ENCODE data around the gene ZP4. TPM values are rescaled to one million over a fixed set of nuclear protein-coding genes. Genes with fewer than 3 reads are reported as not detected.

ZP4 gene
- total and polyA plus RNA-seq, 2 donors = 0.24 to 0.34 TPM

GRCh38 chr1:237888143-237888542 is 2.6 kb downstream of the ZP4 start:
- no peaks in the 10 kb centered on the region for H3K27me3 ChIP-seq (ENCODE audit: control insufficient read depth in 2 of 2, insufficient read depth in 1 of 2, low read length in 1 of 2)
- no peaks in the 10 kb centered on the region for H3K4me1 ChIP-seq (ENCODE audit: control insufficient read depth in 2 of 2, insufficient read depth in 2 of 2, low read length in 2 of 2)
- no peak for DNase-seq (ENCODE audit: low read depth in 6 of 9, low spot score in 9 of 9)
- no peak overlapping the region for H3K27ac ChIP-seq (ENCODE audit: low read depth in 1 of 2, low read length in 1 of 2)
- no peaks in the 10 kb centered on the region for H3K36me3 ChIP-seq (ENCODE audit: control insufficient read depth in 2 of 2, insufficient read depth in 2 of 2, low read length in 1 of 2)
- WGBS = 93% methylated on average over 4 of the region's 4 CpGs
- H3K9me3 ChIP-seq (ENCODE audit: control insufficient read depth in 2 of 2, insufficient read depth in 1 of 2, low read length in 1 of 2) = no peaks in the 10 kb centered on the region
- H3K4me3 ChIP-seq (ENCODE audit: low read length in 2 of 2) = no peak overlapping the region

GRCh38 chr1:237887542-237887941 is 3.2 kb downstream of the ZP4 start:
- Histone ChIP-seq H3K27me3 (ENCODE audit: control insufficient read depth in 2 of 2, insufficient read depth in 1 of 2, low read length in 1 of 2) (no peaks in the 10 kb centered on the region), H3K9me3 (ENCODE audit: control insufficient read depth in 2 of 2, insufficient read depth in 1 of 2, low read length in 1 of 2) (no peaks in the 10 kb centered on the region), H3K4me3 (ENCODE audit: low read length in 2 of 2) (no peak overlapping the region), H3K4me1 (ENCODE audit: control insufficient read depth in 2 of 2, insufficient read depth in 2 of 2, low read length in 2 of 2) (no peaks in the 10 kb centered on the region), H3K36me3 (ENCODE audit: control insufficient read depth in 2 of 2, insufficient read depth in 2 of 2, low read length in 1 of 2) (no peaks in the 10 kb centered on the region), H3K27ac (ENCODE audit: low read depth in 1 of 2, low read length in 1 of 2) (no peak overlapping the region)
- DNase-seq (ENCODE audit: low read depth in 6 of 9, low spot score in 9 of 9) = no peak
- WGBS = 97% methylated on average over 4 of the region's 4 CpGs

- Histone ChIP-seq H3K27me3 (ENCODE audit: control insufficient read depth in 2 of 2, insufficient read depth in 1 of 2, low read length in 1 of 2) (no peaks in the 10 kb centered on the region), H3K27ac (ENCODE audit: low read depth in 1 of 2, low read length in 1 of 2) (no peak overlapping the region), H3K36me3 (ENCODE audit: control insufficient read depth in 2 of 2, insufficient read depth in 2 of 2, low read length in 1 of 2) (no peaks in the 10 kb centered on the region), H3K4me3 (ENCODE audit: low read length in 2 of 2) (no peak overlapping the region), H3K4me1 (ENCODE audit: control insufficient read depth in 2 of 2, insufficient read depth in 2 of 2, low read length in 2 of 2) (no peaks in the 10 kb centered on the region), H3K9me3 (ENCODE audit: control insufficient read depth in 2 of 2, insufficient read depth in 1 of 2, low read length in 1 of 2) (no peaks in the 10 kb centered on the region)
- no peak for DNase-seq (ENCODE audit: low read depth in 6 of 9, low spot score in 9 of 9)
- WGBS = 82% methylated on average over 2 of the region's 2 CpGs
Observed at GRCh38 chr1:237884237-237884636, 6.5 kb downstream of the ZP4 start.

GRCh38 chr1:237879195-237879594 is 11.5 kb downstream of the ZP4 start:
- Histone ChIP-seq H3K4me3 (ENCODE audit: low read length in 2 of 2) (no peak overlapping the region), H3K27ac (ENCODE audit: low read depth in 1 of 2, low read length in 1 of 2) (no peak overlapping the region), H3K4me1 (ENCODE audit: control insufficient read depth in 2 of 2, insufficient read depth in 2 of 2, low read length in 2 of 2) (no peaks in the 10 kb centered on the region), H3K9me3 (ENCODE audit: control insufficient read depth in 2 of 2, insufficient read depth in 1 of 2, low read length in 1 of 2) (no peaks in the 10 kb centered on the region), H3K27me3 (ENCODE audit: control insufficient read depth in 2 of 2, insufficient read depth in 1 of 2, low read length in 1 of 2) (no peaks in the 10 kb centered on the region), H3K36me3 (ENCODE audit: control insufficient read depth in 2 of 2, insufficient read depth in 2 of 2, low read length in 1 of 2) (no peaks in the 10 kb centered on the region)
- peak in 1 of 9 donors; percentile 13 for DNase-seq (ENCODE audit: low read depth in 6 of 9, low spot score in 9 of 9)

GRCh38 chr1:237878406-237878805 is 12.3 kb downstream of the ZP4 start:
- Histone ChIP-seq H3K4me3 (ENCODE audit: low read length in 2 of 2) (no peak overlapping the region), H3K27me3 (ENCODE audit: control insufficient read depth in 2 of 2, insufficient read depth in 1 of 2, low read length in 1 of 2) (no peaks in the 10 kb centered on the region), H3K9me3 (ENCODE audit: control insufficient read depth in 2 of 2, insufficient read depth in 1 of 2, low read length in 1 of 2) (no peaks in the 10 kb centered on the region), H3K36me3 (ENCODE audit: control insufficient read depth in 2 of 2, insufficient read depth in 2 of 2, low read length in 1 of 2) (no peaks in the 10 kb centered on the region), H3K4me1 (ENCODE audit: control insufficient read depth in 2 of 2, insufficient read depth in 2 of 2, low read length in 2 of 2) (no peaks in the 10 kb centered on the region), H3K27ac (ENCODE audit: low read depth in 1 of 2, low read length in 1 of 2) (no peak overlapping the region)
- 47% methylated on average over 1 of the region's 1 CpG for WGBS
- no peak for DNase-seq (ENCODE audit: low read depth in 6 of 9, low spot score in 9 of 9)

GRCh38 chr1:237877631-237878030 is 13.1 kb downstream of the ZP4 start:
- no peaks in the 10 kb centered on the region for H3K4me1 ChIP-seq (ENCODE audit: control insufficient read depth in 2 of 2, insufficient read depth in 2 of 2, low read length in 2 of 2)
- no peak for DNase-seq (ENCODE audit: low read depth in 6 of 9, low spot score in 9 of 9)
- H3K27ac ChIP-seq (ENCODE audit: low read depth in 1 of 2, low read length in 1 of 2) = no peak overlapping the region
- H3K27me3 ChIP-seq (ENCODE audit: control insufficient read depth in 2 of 2, insufficient read depth in 1 of 2, low read length in 1 of 2) = no peaks in the 10 kb centered on the region
- H3K9me3 ChIP-seq (ENCODE audit: control insufficient read depth in 2 of 2, insufficient read depth in 1 of 2, low read length in 1 of 2) = no peaks in the 10 kb centered on the region
- no peaks in the 10 kb centered on the region for H3K36me3 ChIP-seq (ENCODE audit: control insufficient read depth in 2 of 2, insufficient read depth in 2 of 2, low read length in 1 of 2)
- H3K4me3 ChIP-seq (ENCODE audit: low read length in 2 of 2) = no peak overlapping the region
- 86% methylated on average over 4 of the region's 4 CpGs for WGBS

GRCh38 chr1:237875291-237875690 is 15.4 kb downstream of the ZP4 start:
- no peaks in the 10 kb centered on the region for H3K9me3 ChIP-seq (ENCODE audit: control insufficient read depth in 2 of 2, insufficient read depth in 1 of 2, low read length in 1 of 2)
- H3K36me3 ChIP-seq (ENCODE audit: control insufficient read depth in 2 of 2, insufficient read depth in 2 of 2, low read length in 1 of 2) = no peaks in the 10 kb centered on the region
- 94% methylated on average over 8 of the region's 8 CpGs for WGBS
- no peaks in the 10 kb centered on the region for H3K4me1 ChIP-seq (ENCODE audit: control insufficient read depth in 2 of 2, insufficient read depth in 2 of 2, low read length in 2 of 2)
- no peak for DNase-seq (ENCODE audit: low read depth in 6 of 9, low spot score in 9 of 9)
- no peak overlapping the region for H3K4me3 ChIP-seq (ENCODE audit: low read length in 2 of 2)
- no peaks in the 10 kb centered on the region for H3K27me3 ChIP-seq (ENCODE audit: control insufficient read depth in 2 of 2, insufficient read depth in 1 of 2, low read length in 1 of 2)
- H3K27ac ChIP-seq (ENCODE audit: low read depth in 1 of 2, low read length in 1 of 2) = no peak overlapping the region

GRCh38 chr1:237873487-237874211 is 17.1 kb downstream of the ZP4 start:
- WGBS = 85% methylated on average over 4 of the region's 4 CpGs

GRCh38 chr1:237868817-237869600 is 21.7 kb downstream of the ZP4 start:
- Histone ChIP-seq H3K27me3 (ENCODE audit: control insufficient read depth in 2 of 2, insufficient read depth in 1 of 2, low read length in 1 of 2) (no peaks in the 10 kb centered on the region), H3K36me3 (ENCODE audit: control insufficient read depth in 2 of 2, insufficient read depth in 2 of 2, low read length in 1 of 2) (no peaks in the 10 kb centered on the region), H3K27ac (ENCODE audit: low read depth in 1 of 2, low read length in 1 of 2) (no peak overlapping the region), H3K4me3 (ENCODE audit: low read length in 2 of 2) (no peak overlapping the region), H3K4me1 (ENCODE audit: control insufficient read depth in 2 of 2, insufficient read depth in 2 of 2, low read length in 2 of 2) (peaks cover 0 to 6% of the 10 kb centered on the region in 2 donors), H3K9me3 (ENCODE audit: control insufficient read depth in 2 of 2, insufficient read depth in 1 of 2, low read length in 1 of 2) (no peaks in the 10 kb centered on the region)
- 94% methylated on average over 4 of the region's 4 CpGs for WGBS
- DNase-seq (ENCODE audit: low read depth in 6 of 9, low spot score in 9 of 9) = no peak

More at GRCh38 chr1:237873487-237874211, 17.1 kb downstream of the ZP4 start:
- H3K27ac ChIP-seq (ENCODE audit: low read depth in 1 of 2, low read length in 1 of 2) = no peak overlapping the region
- H3K9me3 ChIP-seq (ENCODE audit: control insufficient read depth in 2 of 2, insufficient read depth in 1 of 2, low read length in 1 of 2) = no peaks in the 10 kb centered on the region
- DNase-seq (ENCODE audit: low read depth in 6 of 9, low spot score in 9 of 9) = no peak
- no peaks in the 10 kb centered on the region for H3K27me3 ChIP-seq (ENCODE audit: control insufficient read depth in 2 of 2, insufficient read depth in 1 of 2, low read length in 1 of 2)
- H3K4me1 ChIP-seq (ENCODE audit: control insufficient read depth in 2 of 2, insufficient read depth in 2 of 2, low read length in 2 of 2) = no peaks in the 10 kb centered on the region
- no peaks in the 10 kb centered on the region for H3K36me3 ChIP-seq (ENCODE audit: control insufficient read depth in 2 of 2, insufficient read depth in 2 of 2, low read length in 1 of 2)
- no peak overlapping the region for H3K4me3 ChIP-seq (ENCODE audit: low read length in 2 of 2)
